GM21423 (cell line): ENCODE measurements around the gene RGS21.

ENCODE experiments used
- ATAC-seq: cut with Tn5 transposase; IDR thresholded peaks from one replicate; pipeline ENCODE4 v1.9.1; 2021; ENCODE audit warnings: mild to moderate bottlenecking, moderate library complexity; ENCODE audit not compliant: unreplicated experiment

The RGS21 gene

GRCh38 chr1:192378276-192378675 lies 61.5 kb downstream of the RGS21 start:
- ATAC-seq: no peak

- ATAC-seq: no peak
These were observed 62.1 kb downstream of the RGS21 start for GRCh38 chr1:192378878-192379277.

- no peak for ATAC-seq
These were observed 62.8 kb downstream of the RGS21 start for GRCh38 chr1:192379554-192379953.

- ATAC-seq: no peak
These were observed 66.0 kb downstream of the RGS21 start for GRCh38 chr1:192382758-192383157.

- no peak for ATAC-seq
These were observed 69.4 kb downstream of the RGS21 start for GRCh38 chr1:192386051-192386650.

GRCh38 chr1:192395211-192395610 lies 78.4 kb downstream of the RGS21 start:
- ATAC-seq: no peak

GRCh38 chr1:192395895-192396294 lies 79.1 kb downstream of the RGS21 start:
- ATAC-seq: no peak

- no peak for ATAC-seq
These were observed 82.4 kb downstream of the RGS21 start for GRCh38 chr1:192399161-192399560.

GRCh38 chr1:192401825-192402224 lies 85.0 kb downstream of the RGS21 start:
- ATAC-seq: no peak

- ATAC-seq: no peak
These were observed 85.8 kb downstream of the RGS21 start for GRCh38 chr1:192402571-192402970.

- no peak for ATAC-seq
These were observed 90.4 kb downstream of the RGS21 start for GRCh38 chr1:192407206-192407605.
